Breast epithelium (tissue), 3 donors: ENCODE results near the gene PEF1.

Source experiments
- CTCF ChIP-seq, 3 donors: fragments of 450-650 bp; IDR thresholded peaks; one replicate each; pipeline ENCODE4 v1.5.1; 2016 to 2017; ENCODE audit warnings: antibody characterized with exemption in 3 of 3, mild to moderate bottlenecking in 3 of 3, moderate library complexity in 3 of 3
- POLR2A ChIP-seq: fragments of 450-650 bp; IDR thresholded peaks from one replicate; pipeline ENCODE4 v1.6.1; 2016; ENCODE audit warnings: antibody characterized with exemption, mild to moderate bottlenecking, moderate library complexity

GRCh38 chr1:31586376-31587327, 58.0 kb downstream of the PEF1 start:
- TF ChIP-seq CTCF (IDR thresholded peaks at IDR 0.05) (no peak), POLR2A (no peak)
